ENCODE data around the gene PSD2. TPM values are rescaled to one million over a fixed set of nuclear protein-coding genes. Genes with fewer than 3 reads are reported as not detected.

Gene PSD2
- total and polyA plus RNA-seq, 2 donors (not counting 1 experiment from before 2014, with no cell fraction given), result 0.10 to 0.17 TPM

DNA sequence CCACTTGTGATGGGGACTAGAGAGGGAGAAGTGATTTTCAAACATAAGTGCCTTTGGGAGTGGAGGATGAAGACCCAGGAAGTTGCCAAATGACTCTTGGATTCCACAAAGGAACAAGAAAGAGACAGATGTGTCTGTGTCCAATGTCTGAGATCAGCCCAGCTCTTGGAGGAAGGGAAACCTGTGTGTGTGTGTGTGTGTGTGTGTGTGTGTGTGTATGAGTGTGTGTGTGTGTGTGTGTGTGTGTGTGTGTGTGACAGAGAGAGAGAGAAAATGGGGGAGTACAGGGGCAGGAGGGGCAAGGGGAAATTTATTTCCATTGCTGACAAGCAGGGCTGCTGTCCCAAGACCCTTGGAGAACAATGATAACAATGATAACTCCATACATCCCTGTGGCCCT is 72.0 kb downstream of the PSD2 start:
- peaks cover 20% of the 10 kb centered on the region for H3K27me3 Mint-ChIP-seq

DNA sequence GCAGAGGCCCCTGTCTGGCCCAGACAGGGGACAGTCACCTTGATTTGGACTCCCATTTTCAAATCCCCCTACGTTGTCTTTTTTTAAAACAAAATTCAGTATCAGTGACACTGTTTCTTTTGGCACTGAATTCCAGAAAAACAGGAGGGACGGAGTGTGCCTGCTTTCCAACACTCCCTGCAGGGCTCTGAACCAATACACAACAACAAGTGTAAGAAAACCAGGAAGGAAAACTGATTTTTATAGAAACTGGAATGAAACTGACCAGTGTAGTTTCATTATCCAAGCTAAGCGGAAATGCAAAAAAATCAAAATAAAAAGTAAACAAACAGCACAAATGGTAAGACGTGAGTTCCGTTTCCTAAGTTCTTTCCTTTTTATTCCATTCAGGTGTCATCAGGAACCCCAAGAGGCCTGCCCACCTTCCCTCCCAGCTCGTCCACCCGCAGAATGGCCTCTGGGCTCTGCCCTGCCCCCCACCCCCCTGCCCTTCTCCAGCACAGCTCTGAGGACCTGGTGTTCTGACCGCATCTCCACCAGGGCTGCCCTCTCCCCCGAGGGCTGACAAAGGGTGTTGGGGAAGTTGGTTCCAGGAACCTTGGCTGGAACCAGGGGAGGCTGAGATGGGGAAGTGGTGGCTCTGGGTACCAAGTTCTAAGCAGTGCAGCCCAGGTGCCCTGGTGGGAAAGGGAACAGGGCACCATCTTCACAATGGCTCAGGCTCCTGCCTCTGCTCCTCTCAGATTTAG is 73.6 kb downstream of the PSD2 start:
- Mint-ChIP-seq H3K4me3 (no peak overlapping the region), H3K4me1 (no peaks in the 10 kb centered on the region), H3K27ac (no peak overlapping the region), H3K9me3 (ENCODE audit: insufficient read depth) (no peaks in the 10 kb centered on the region), H3K27me3 (peaks cover 26% of the 10 kb centered on the region)
- Histone ChIP-seq H3K9ac (ENCODE audit: low read length) (no peak overlapping the region), H3K4me2 (replicated peaks; ENCODE audit: low read depth, low read length, poor library complexity, severe bottlenecking) (no peak overlapping the region), H3K9me3 (ENCODE audit: control extremely low read depth in 1 of 3, control insufficient read depth in 2 of 3, insufficient read depth in 1 of 3, low read length in 2 of 3) (no peaks in the 10 kb centered on the region), H3K27ac (ENCODE audit: low read length in 2 of 2) (no peak overlapping the region), H4K20me1 (ENCODE audit: control insufficient read depth, insufficient read depth, low read length, poor library complexity, severe bottlenecking) (no peaks in the 10 kb centered on the region), H3K79me2 (ENCODE audit: control insufficient read depth, insufficient read depth, low read length) (no peaks in the 10 kb centered on the region), H3K36me3 (replicated peaks in 1 of 2; ENCODE audit: control extremely low read depth in 1 of 2, control insufficient read depth in 1 of 2, extremely low read depth in 1 of 2, insufficient read depth in 2 of 2, low read length in 1 of 2) (no peaks in the 10 kb centered on the region), H2AFZ (ENCODE audit: insufficient read depth, low read depth, low read length, poor library complexity, severe bottlenecking) (no peak overlapping the region), H3K4me3 (ENCODE audit: control extremely low read depth in 1 of 5, extremely low read depth in 1 of 5, insufficient read depth in 1 of 5, low read depth in 2 of 5, low read length in 4 of 5) (no peak overlapping the region), H3K4me1 (ENCODE audit: control insufficient read depth in 2 of 2, insufficient read depth in 2 of 2, low read length in 2 of 2) (no peaks in the 10 kb centered on the region), H3K27me3 (replicated peaks in 1 of 4; ENCODE audit: control extremely low read depth in 1 of 4, control insufficient read depth in 3 of 4, insufficient read depth in 4 of 4, low read length in 3 of 4) (peaks cover 0 to 20% (median 0%) of the 10 kb centered on the region in 4 experiments)
- POLR2A ChIA-PET, result no interaction called here
- CTCF ChIA-PET, result no interaction called here
- no peak for TF ChIP-seq EZH2 (IDR thresholded peaks at IDR 0.05; ENCODE audit: borderline replicate concordance, insufficient read depth, low read depth, low read length, poor library complexity, severe bottlenecking)
- TF ChIP-seq, protein P1, sequence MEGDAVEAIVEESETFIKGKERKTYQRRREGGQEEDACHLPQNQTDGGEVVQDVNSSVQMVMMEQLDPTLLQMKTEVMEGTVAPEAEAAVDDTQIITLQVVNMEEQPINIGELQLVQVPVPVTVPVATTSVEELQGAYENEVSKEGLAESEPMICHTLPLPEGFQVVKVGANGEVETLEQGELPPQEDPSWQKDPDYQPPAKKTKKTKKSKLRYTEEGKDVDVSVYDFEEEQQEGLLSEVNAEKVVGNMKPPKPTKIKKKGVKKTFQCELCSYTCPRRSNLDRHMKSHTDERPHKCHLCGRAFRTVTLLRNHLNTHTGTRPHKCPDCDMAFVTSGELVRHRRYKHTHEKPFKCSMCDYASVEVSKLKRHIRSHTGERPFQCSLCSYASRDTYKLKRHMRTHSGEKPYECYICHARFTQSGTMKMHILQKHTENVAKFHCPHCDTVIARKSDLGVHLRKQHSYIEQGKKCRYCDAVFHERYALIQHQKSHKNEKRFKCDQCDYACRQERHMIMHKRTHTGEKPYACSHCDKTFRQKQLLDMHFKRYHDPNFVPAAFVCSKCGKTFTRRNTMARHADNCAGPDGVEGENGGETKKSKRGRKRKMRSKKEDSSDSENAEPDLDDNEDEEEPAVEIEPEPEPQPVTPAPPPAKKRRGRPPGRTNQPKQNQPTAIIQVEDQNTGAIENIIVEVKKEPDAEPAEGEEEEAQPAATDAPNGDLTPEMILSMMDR (IDR thresholded peaks at IDR 0.05), result no peak
- intact Hi-C loops (cut with micrococcal nuclease), result no loop called here
- WGBS (ENCODE audit: insufficient coverage), result 76% methylated on average over 4 of the region's 9 CpGs
- ATAC-seq (ENCODE audit: low read depth), result no peak
- no peak for DNase-seq

More for the DNA sequence above, 72.0 kb downstream of the PSD2 start:
- no peak overlapping the region for H3K4me3 Mint-ChIP-seq
- H3K79me2 ChIP-seq (ENCODE audit: control insufficient read depth, insufficient read depth, low read length), result no peaks in the 10 kb centered on the region
- no peak for DNase-seq
- H3K27me3 ChIP-seq (replicated peaks in 1 of 4; ENCODE audit: control extremely low read depth in 1 of 4, control insufficient read depth in 3 of 4, insufficient read depth in 4 of 4, low read length in 3 of 4), result peaks cover 0 to 12% (median 0%) of the 10 kb centered on the region in 4 experiments
- H3K9me3 Mint-ChIP-seq (ENCODE audit: insufficient read depth), result no peaks in the 10 kb centered on the region
- H3K4me1 ChIP-seq (ENCODE audit: control insufficient read depth in 2 of 2, insufficient read depth in 2 of 2, low read length in 2 of 2), result peaks cover 0 to under 1% of the 10 kb centered on the region in 2 donors
- no peak overlapping the region for H3K27ac Mint-ChIP-seq
- no peak overlapping the region for H3K4me3 ChIP-seq (ENCODE audit: control extremely low read depth in 1 of 5, extremely low read depth in 1 of 5, insufficient read depth in 1 of 5, low read depth in 2 of 5, low read length in 4 of 5)
- no peak overlapping the region for H3K4me2 ChIP-seq (replicated peaks; ENCODE audit: low read depth, low read length, poor library complexity, severe bottlenecking)
- no peak overlapping the region for H2AFZ ChIP-seq (ENCODE audit: insufficient read depth, low read depth, low read length, poor library complexity, severe bottlenecking)
- H3K27ac ChIP-seq (ENCODE audit: low read length in 2 of 2), result no peak overlapping the region
- ChIA-PET CTCF (interaction anchor here (0.6 to 3.3 kb wide), 8 partner anchors 18 to 273 kb away, joined by 3 to 26 read pairs (median 4); no protein-coding TSS in a partner anchor), POLR2A (interaction anchor here (0.7 kb wide), 1 partner anchor 54 kb away, joined by 3 read pairs; no protein-coding TSS in a partner anchor)
- H3K36me3 ChIP-seq (replicated peaks in 1 of 2; ENCODE audit: control extremely low read depth in 1 of 2, control insufficient read depth in 1 of 2, extremely low read depth in 1 of 2, insufficient read depth in 2 of 2, low read length in 1 of 2), result no peaks in the 10 kb centered on the region
- no peak for ATAC-seq (ENCODE audit: low read depth)
- no peaks in the 10 kb centered on the region for H3K9me3 ChIP-seq (ENCODE audit: control extremely low read depth in 1 of 3, control insufficient read depth in 2 of 3, insufficient read depth in 1 of 3, low read length in 2 of 3)
- no peaks in the 10 kb centered on the region for H4K20me1 ChIP-seq (ENCODE audit: control insufficient read depth, insufficient read depth, low read length, poor library complexity, severe bottlenecking)
- H3K4me1 Mint-ChIP-seq, result peaks cover 3% of the 10 kb centered on the region
- intact Hi-C loops (cut with micrococcal nuclease), result no loop called here
- no peak for TF ChIP-seq EZH2 (IDR thresholded peaks at IDR 0.05; ENCODE audit: borderline replicate concordance, insufficient read depth, low read depth, low read length, poor library complexity, severe bottlenecking)
- TF ChIP-seq, protein P1 (IDR thresholded peaks at IDR 0.05), result no peak
- H3K9ac ChIP-seq (ENCODE audit: low read length), result no peak overlapping the region
